Liver (tissue), 3 donors: ENCODE results near the gene ZNF414.
"Not testable (repeated sequence)": the region's sequence is repeated elsewhere in the genome, so short reads cannot be mapped to it uniquely, and the experiment has no call there.

Experiments
- ATF3 ChIP-seq: IDR thresholded peaks from 2 replicates; pipeline ENCODE4 v1.6.1; 2016; ENCODE audit warnings: antibody characterized with exemption
- CTCF ChIP-seq: fragments of 150-350 bp; IDR thresholded peaks from 2 replicates; pipeline ENCODE4 v1.5.1; 2017; ENCODE audit warnings: improper control_type of control experiment, low read depth, low read length; ENCODE audit not compliant: missing input control
- GABPA ChIP-seq, 2 donors: IDR thresholded peaks in 1 of 2; conservative IDR thresholded peaks in 1 of 2; 2 replicates each; pipeline ENCODE4 v1.6.1; 2016; ENCODE audit warnings: antibody characterized with exemption in 2 of 2, mild to moderate bottlenecking in 1 of 2, moderate library complexity in 1 of 2
- HNF4G ChIP-seq: IDR thresholded peaks from 2 replicates; pipeline ENCODE4 v1.6.1; 2016; ENCODE audit warnings: antibody characterized with exemption
- JUND ChIP-seq, 2 donors: IDR thresholded peaks; 2 replicates each; pipeline ENCODE4 v1.6.1; 2016; ENCODE audit warnings: antibody characterized with exemption in 2 of 2
- RAD21 ChIP-seq, 2 donors: IDR thresholded peaks; 2 replicates each; pipeline ENCODE4 v1.6.1; 2016; ENCODE audit warnings: antibody characterized with exemption in 2 of 2, mild to moderate bottlenecking in 2 of 2
- YY1 ChIP-seq: IDR thresholded peaks from 2 replicates; pipeline ENCODE4 v1.6.1; 2016; ENCODE audit warnings: antibody characterized with exemption, mild to moderate bottlenecking
- TF ChIP-seq, protein P1 (sequence below): IDR thresholded peaks from 2 replicates; pipeline ENCODE4 v1.6.1; 2016; ENCODE audit warnings: antibody characterized with exemption
- donor health status: healthy.
- donor health status: healthy.

DNA sequence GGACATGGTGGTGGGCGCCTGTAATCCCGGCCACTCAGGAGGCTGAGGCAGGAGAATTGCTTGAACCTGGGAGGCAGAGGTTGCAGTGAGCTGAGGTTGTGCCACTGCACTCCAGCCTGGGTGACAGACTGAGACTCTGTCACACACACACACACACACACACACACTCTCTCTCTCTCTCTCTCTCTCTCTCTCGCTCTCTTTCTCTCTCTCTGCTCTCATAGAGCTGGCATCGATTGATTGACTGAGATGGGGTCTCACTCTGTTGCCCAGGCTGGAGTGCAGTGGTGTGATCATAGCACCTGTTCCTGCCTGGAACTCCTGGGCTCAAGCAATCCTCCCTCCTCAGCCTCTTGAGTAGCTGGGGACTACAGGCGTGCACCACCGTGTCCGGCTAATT, 39.8 kb upstream of the ZNF414 start:
- not testable (repeated sequence) for TF ChIP-seq CTCF; YY1; GABPA (IDR thresholded peaks at IDR 0.05 in 1 of 2, conservative IDR thresholded peaks at IDR 0.05 in 1 of 2); RAD21 (IDR thresholded peaks at IDR 0.05); HNF4G; ATF3; JUND (IDR thresholded peaks at IDR 0.05)
- TF ChIP-seq, protein P1, sequence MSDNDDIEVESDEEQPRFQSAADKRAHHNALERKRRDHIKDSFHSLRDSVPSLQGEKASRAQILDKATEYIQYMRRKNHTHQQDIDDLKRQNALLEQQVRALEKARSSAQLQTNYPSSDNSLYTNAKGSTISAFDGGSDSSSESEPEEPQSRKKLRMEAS, result not testable (repeated sequence)
